H9 (cell line): ENCODE measurements around the gene GHRL. TPM values are rescaled to one million over a fixed set of nuclear protein-coding genes. Genes with fewer than 3 reads are reported as not detected.

Experiments
- DNase-seq: peaks from one replicate; pipeline ENCODE4 v3.0.0-alpha.2; 2017
- H2AFZ ChIP-seq: one replicate; pipeline ENCODE4 v1.6.1; 2013; ENCODE audit warnings: mild to moderate bottlenecking, low read length, control low read depth, moderate library complexity
- H2AK5ac ChIP-seq: 2 replicates; pipeline ENCODE4 v1.6.1; 2013; ENCODE audit warnings: low read length, control low read depth, mixed read lengths; ENCODE audit not compliant: insufficient read length
- H2BK120ac ChIP-seq: one replicate; pipeline ENCODE4 v1.6.1; 2013; ENCODE audit warnings: low read depth, mild to moderate bottlenecking, low read length, control low read depth, inconsistent platforms; ENCODE audit not compliant: poor library complexity, severe bottlenecking
- H2BK12ac ChIP-seq: 2 replicates; pipeline ENCODE4 v1.6.1; 2013; ENCODE audit warnings: low read length, control low read depth, mixed read lengths, low read depth; ENCODE audit not compliant: insufficient read length
- H2BK15ac ChIP-seq: 2 replicates; pipeline ENCODE4 v1.6.1; 2013; ENCODE audit warnings: low read depth, low read length, control low read depth
- H2BK20ac ChIP-seq: one replicate; pipeline ENCODE4 v1.6.1; 2013; ENCODE audit warnings: low read depth, mild to moderate bottlenecking, low read length, control low read depth, inconsistent platforms; ENCODE audit not compliant: poor library complexity, severe bottlenecking
- H2BK5ac ChIP-seq: 2 replicates; pipeline ENCODE4 v1.6.1; 2013; ENCODE audit warnings: low read length, control low read depth, mixed read lengths; ENCODE audit not compliant: insufficient read length
- H3K14ac ChIP-seq: 2 replicates; pipeline ENCODE4 v1.6.1; 2013; ENCODE audit warnings: low read length, control low read depth; ENCODE audit not compliant: insufficient read depth
- H3K18ac ChIP-seq: 2 replicates; pipeline ENCODE4 v1.6.1; 2013; ENCODE audit warnings: low read depth, mild to moderate bottlenecking, mixed read lengths, low read length, control low read depth; ENCODE audit not compliant: insufficient read length
- H3K23ac ChIP-seq: 2 replicates; pipeline ENCODE4 v1.6.1; 2013; ENCODE audit warnings: low read length, control low read depth, mixed read lengths, low read depth; ENCODE audit not compliant: insufficient read length
- H3K23me2 ChIP-seq: 2 replicates; pipeline ENCODE4 v1.6.1; 2013; ENCODE audit warnings: low read depth, mild to moderate bottlenecking, mixed read lengths, low read length, control low read depth; ENCODE audit not compliant: insufficient read length, poor library complexity, severe bottlenecking
- H3K27ac ChIP-seq: 2 replicates; pipeline ENCODE4 v1.5.1; 2013; ENCODE audit warnings: low read length, control low read depth, mixed read lengths, low read depth; ENCODE audit not compliant: insufficient read length
- H3K27me3 ChIP-seq: 2 replicates; pipeline ENCODE4 v1.6.1; 2013; ENCODE audit warnings: low read length, control low read depth, inconsistent platforms; ENCODE audit not compliant: insufficient read depth
- H3K4ac ChIP-seq: 2 replicates; pipeline ENCODE4 v1.6.1; 2013; ENCODE audit warnings: low read depth, mild to moderate bottlenecking, control low read depth, inconsistent platforms, low read length, moderate library complexity
- H3K4me1 ChIP-seq: 2 replicates; pipeline ENCODE4 v1.6.1; 2013; ENCODE audit warnings: low read length, control low read depth, inconsistent platforms; ENCODE audit not compliant: insufficient read depth
- H3K4me2 ChIP-seq: 2 replicates; pipeline ENCODE4 v1.6.1; 2013; ENCODE audit warnings: low read length, control low read depth, mixed read lengths; ENCODE audit not compliant: insufficient read length, insufficient read depth
- H3K56ac ChIP-seq: 2 replicates; pipeline ENCODE4 v1.6.1; 2013; ENCODE audit warnings: low read depth, mild to moderate bottlenecking, mixed read lengths, low read length, control low read depth; ENCODE audit not compliant: insufficient read length
- H3K79me1 ChIP-seq: 2 replicates; pipeline ENCODE4 v1.6.1; 2013; ENCODE audit warnings: low read depth, mild to moderate bottlenecking, moderate library complexity, low read length, control low read depth, inconsistent platforms; ENCODE audit not compliant: insufficient read depth, poor library complexity, severe bottlenecking
- H3K79me2 ChIP-seq: 2 replicates; pipeline ENCODE4 v1.6.1; 2013; ENCODE audit warnings: low read length, control low read depth, inconsistent platforms; ENCODE audit not compliant: insufficient read depth
- H3K9ac ChIP-seq: 2 replicates; pipeline ENCODE4 v1.6.1; 2013; ENCODE audit warnings: low read length, control low read depth, mixed read lengths; ENCODE audit not compliant: insufficient read length; ENCODE audit errors: extremely low read depth
- H3K9me3 ChIP-seq: one replicate; pipeline ENCODE4 v1.6.1; 2013; ENCODE audit warnings: low read depth, low read length, inconsistent platforms; ENCODE audit not compliant: control insufficient read depth
- H3T11ph ChIP-seq: one replicate; pipeline ENCODE4 v1.6.1; 2013; ENCODE audit warnings: mild to moderate bottlenecking, low read length, control low read depth, inconsistent platforms
- H4K20me1 ChIP-seq: one replicate; pipeline ENCODE4 v1.6.1; 2013; ENCODE audit not compliant: control insufficient read depth, insufficient read length, insufficient read depth
- H4K5ac ChIP-seq: 2 replicates; pipeline ENCODE4 v1.6.1; 2013; ENCODE audit warnings: low read depth, mild to moderate bottlenecking, mixed read lengths, low read length, control low read depth; ENCODE audit not compliant: insufficient read length
- H4K8ac ChIP-seq: replicated peaks from 2 replicates; pipeline ENCODE4 v1.6.1; 2013; ENCODE audit warnings: low read length, control low read depth, mixed read lengths, low read depth; ENCODE audit not compliant: insufficient read length
- H4K91ac ChIP-seq: 2 replicates; pipeline ENCODE4 v1.6.1; 2013; ENCODE audit warnings: low read depth, mild to moderate bottlenecking, moderate library complexity, mixed read lengths, low read length, control low read depth; ENCODE audit not compliant: insufficient read length
- H3K27ac Mint-ChIP-seq, 3 experiments: 2 replicates in 2 of 3; 3 replicates in 1 of 3; pipeline ENCODE4 v1.8.0; 2020 to 2021; ENCODE audit warnings: mixed read lengths in 3 of 3, mild to moderate bottlenecking in 1 of 3, moderate library complexity in 1 of 3
- H3K27me3 Mint-ChIP-seq: 2 replicates; pipeline ENCODE4 v1.8.0; 2021; ENCODE audit warnings: low read depth, mild to moderate bottlenecking, moderate library complexity, mixed read lengths
- H3K36me3 Mint-ChIP-seq, 3 experiments: 2 replicates in 2 of 3; 3 replicates in 1 of 3; pipeline ENCODE4 v1.8.0; 2020 to 2021; ENCODE audit warnings: low read depth in 3 of 3, mixed read lengths in 3 of 3; ENCODE audit not compliant: insufficient read depth in 1 of 3
- H3K4me1 Mint-ChIP-seq, 2 experiments: 2 replicates each; pipeline ENCODE4 v1.8.0; 2020; ENCODE audit warnings: mixed read lengths in 2 of 2
- H3K4me3 Mint-ChIP-seq, 2 experiments: 2 replicates in 1 of 2; 3 replicates in 1 of 2; pipeline ENCODE4 v1.8.0; 2020 to 2021; ENCODE audit warnings: mild to moderate bottlenecking in 2 of 2, mixed read lengths in 2 of 2, moderate library complexity in 1 of 2
- H3K9me3 Mint-ChIP-seq, 2 experiments: 2 replicates in 1 of 2; 3 replicates in 1 of 2; pipeline ENCODE4 v1.8.0; 2020; ENCODE audit warnings: mild to moderate bottlenecking in 2 of 2, mixed read lengths in 2 of 2, moderate library complexity in 1 of 2
- WGBS: extraction: QIAGEN DNeasy Blood & Tissue Kit; methylation state at CpG from one replicate; pipeline ENCODE4 v1.1.7; 2013; ENCODE audit warnings: missing lambda C conversion rate, low lambda C conversion rate, mixed read lengths; ENCODE audit not compliant: insufficient read length; ENCODE audit errors: extremely low coverage; 5-methylcytosine and 5-hydroxymethylcytosine counted together
- total RNA-seq: library from RNA; stranded (reverse); gene quantifications from 2 replicates; pipeline ENCODE4 v1.2.1, GENCODE V29; 2021
- TF ChIP-seq, protein P1 (sequence below): fragments of 200-600 bp; sonication (generic); conservative IDR thresholded peaks from 3 replicates; pipeline ENCODE4 v1.8.0; 2021; ENCODE audit warnings: antibody characterized with exemption, mild to moderate bottlenecking

The GHRL gene
- total RNA-seq, 1 experiment from 2014 or later: 1.3 TPM

DNA sequence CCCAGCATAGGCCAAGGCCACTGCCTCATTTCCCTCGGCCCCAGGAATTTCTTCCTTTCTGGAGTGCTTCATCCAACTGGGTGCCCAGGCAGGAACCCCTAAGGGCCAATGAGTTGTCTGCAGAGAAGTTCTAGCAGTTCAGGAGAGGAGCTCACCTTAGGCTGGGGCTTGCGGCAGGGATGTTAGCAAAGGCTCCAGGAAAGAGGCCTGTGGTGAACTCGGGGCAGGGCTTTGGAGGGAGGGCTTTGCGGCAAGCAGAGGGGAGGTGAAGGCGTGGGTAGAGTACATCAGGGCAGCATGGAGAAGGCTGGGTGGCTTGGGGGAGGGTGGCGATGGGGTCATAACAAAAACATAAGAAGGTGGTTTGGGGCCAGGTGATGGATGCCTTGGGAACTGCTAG, 1.1 kb downstream of the GHRL start:
- H3K79me2 ChIP-seq: no peaks in the 10 kb centered on the region
- WGBS: no CpG with 5 or more reads among the region's 6 CpGs
- peak overlapping the region in 2 of 3 experiments; percentile 64 to 70; a peak in 2 of 7 replicates for H3K27ac Mint-ChIP-seq

More for the DNA sequence above, 1.1 kb downstream of the GHRL start:
- H3K27me3 Mint-ChIP-seq: no peaks in the 10 kb centered on the region
- no peak overlapping the region for H3K27ac ChIP-seq
- no peak overlapping the region for H2BK15ac ChIP-seq
- no peak overlapping the region for H3K14ac ChIP-seq
- H3K4me1 Mint-ChIP-seq: peaks cover 9 to 12% of the 10 kb centered on the region in 2 experiments
- no peak overlapping the region for H3K18ac ChIP-seq
- 0 out of 2 replicates have a peak, but pooled peaks cover 1% of the 10 kb centered on the region for H3K4me1 ChIP-seq
- no peak overlapping the region for H3K9ac ChIP-seq
- no peak overlapping the region for H2BK12ac ChIP-seq
- H3K23me2 ChIP-seq: no peaks in the 10 kb centered on the region
- no peak overlapping the region for H3T11ph ChIP-seq
- no peaks in the 10 kb centered on the region for H3K27me3 ChIP-seq
- no peak overlapping the region for H3K4me3 Mint-ChIP-seq
- no peak overlapping the region for H4K5ac ChIP-seq
- no peak overlapping the region for H2BK120ac ChIP-seq
- no peak overlapping the region for H2AFZ ChIP-seq
- H3K4ac ChIP-seq: no peak overlapping the region
- no peak for DNase-seq
- peaks cover 11 to 47% (median 21%) of the 10 kb centered on the region in 3 experiments; a peak in 6 of 7 replicates for H3K36me3 Mint-ChIP-seq
- H3K9me3 Mint-ChIP-seq: no peaks in the 10 kb centered on the region
- H3K4me2 ChIP-seq: no peak overlapping the region
- TF ChIP-seq, protein P1, sequence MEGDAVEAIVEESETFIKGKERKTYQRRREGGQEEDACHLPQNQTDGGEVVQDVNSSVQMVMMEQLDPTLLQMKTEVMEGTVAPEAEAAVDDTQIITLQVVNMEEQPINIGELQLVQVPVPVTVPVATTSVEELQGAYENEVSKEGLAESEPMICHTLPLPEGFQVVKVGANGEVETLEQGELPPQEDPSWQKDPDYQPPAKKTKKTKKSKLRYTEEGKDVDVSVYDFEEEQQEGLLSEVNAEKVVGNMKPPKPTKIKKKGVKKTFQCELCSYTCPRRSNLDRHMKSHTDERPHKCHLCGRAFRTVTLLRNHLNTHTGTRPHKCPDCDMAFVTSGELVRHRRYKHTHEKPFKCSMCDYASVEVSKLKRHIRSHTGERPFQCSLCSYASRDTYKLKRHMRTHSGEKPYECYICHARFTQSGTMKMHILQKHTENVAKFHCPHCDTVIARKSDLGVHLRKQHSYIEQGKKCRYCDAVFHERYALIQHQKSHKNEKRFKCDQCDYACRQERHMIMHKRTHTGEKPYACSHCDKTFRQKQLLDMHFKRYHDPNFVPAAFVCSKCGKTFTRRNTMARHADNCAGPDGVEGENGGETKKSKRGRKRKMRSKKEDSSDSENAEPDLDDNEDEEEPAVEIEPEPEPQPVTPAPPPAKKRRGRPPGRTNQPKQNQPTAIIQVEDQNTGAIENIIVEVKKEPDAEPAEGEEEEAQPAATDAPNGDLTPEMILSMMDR: no peak
- H2BK20ac ChIP-seq: no peak overlapping the region
- no peak overlapping the region for H4K91ac ChIP-seq
- H3K9me3 ChIP-seq: no peaks in the 10 kb centered on the region
- no peak overlapping the region for H3K23ac ChIP-seq
- no peak overlapping the region for H3K56ac ChIP-seq
- H2AK5ac ChIP-seq: no peak overlapping the region
- H2BK5ac ChIP-seq: no peak overlapping the region
- H4K20me1 ChIP-seq: no peaks in the 10 kb centered on the region
- H3K79me1 ChIP-seq: no peaks in the 10 kb centered on the region
- no peak overlapping the region for H4K8ac ChIP-seq
